OCI-LY1 (cell line): ENCODE measurements around the gene CALU.

Source experiments
- CTCF ChIP-seq: fragments of 200-600 bp; sonication (generic), shearing (Covaris generic); IDR thresholded peaks from 2 replicates; pipeline ENCODE4 v1.5.1; 2017; ENCODE audit warnings: mild to moderate bottlenecking, antibody characterized with exemption, low read length, moderate library complexity, mixed read lengths
- EZH2 ChIP-seq: fragments of 200-600 bp; sonication (generic), shearing (Covaris generic); IDR thresholded peaks from 2 replicates; pipeline ENCODE4 v1.8.0; 2017; ENCODE audit warnings: borderline replicate concordance, mixed run types, mild to moderate bottlenecking, antibody characterized with exemption, low read length, moderate library complexity, mixed read lengths

DNA sequence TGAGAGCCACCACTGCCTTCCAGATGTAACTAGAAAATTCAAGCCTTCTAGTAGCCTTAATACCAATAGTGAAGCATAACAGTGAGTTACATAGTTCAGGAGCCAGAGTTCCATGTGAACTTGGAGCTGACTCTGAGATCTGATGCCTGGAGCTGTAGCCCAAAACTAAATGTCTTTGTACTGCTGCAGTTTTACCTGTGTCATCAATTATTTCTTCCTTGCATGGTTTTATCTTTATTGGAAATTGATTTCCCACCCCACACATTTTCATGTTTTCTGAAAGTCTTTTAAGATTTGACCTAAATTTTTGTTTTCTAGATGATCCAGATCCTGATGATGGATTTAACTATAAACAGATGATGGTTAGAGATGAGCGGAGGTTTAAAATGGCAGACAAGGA lies 19.4 kb downstream of the CALU start:
- TF ChIP-seq CTCF (no peak), EZH2 (no peak)
